KMS-11 (cell line): ENCODE data around the gene RASSF5.

ENCODE experiments used
- H2AFZ ChIP-seq: fragments of 200-600 bp; sonication (generic); 2 replicates; pipeline ENCODE4 v1.6.1; 2016; ENCODE audit warnings: antibody characterized with exemption, mixed run types, low read depth
- H3K27ac ChIP-seq: fragments of 200-600 bp; sonication (generic); 2 replicates; pipeline ENCODE4 v1.6.1; 2016; ENCODE audit warnings: mild to moderate bottlenecking, mixed run types
- H3K27me3 ChIP-seq: fragments of 200-600 bp; sonication (generic); 2 replicates; pipeline ENCODE4 v1.6.1; 2017; ENCODE audit warnings: mild to moderate bottlenecking, low read depth, mixed run types, moderate library complexity; ENCODE audit not compliant: insufficient read depth
- H3K36me3 ChIP-seq: fragments of 200-600 bp; sonication (generic); 2 replicates; pipeline ENCODE4 v1.6.1; 2017; ENCODE audit warnings: mild to moderate bottlenecking, mixed run types; ENCODE audit not compliant: insufficient read depth
- H3K4me1 ChIP-seq: fragments of 200-600 bp; sonication (generic); 2 replicates; pipeline ENCODE4 v1.6.1; 2016; ENCODE audit warnings: mild to moderate bottlenecking, low read depth, mixed run types; ENCODE audit not compliant: poor library complexity, severe bottlenecking
- H3K4me2 ChIP-seq: fragments of 200-600 bp; sonication (generic); 2 replicates; pipeline ENCODE4 v1.7.0; 2016; ENCODE audit warnings: mild to moderate bottlenecking, mixed run types
- H3K4me3 ChIP-seq: fragments of 200-600 bp; sonication (generic); IDR thresholded peaks from 2 replicates; pipeline ENCODE4 v1.6.1; 2017; ENCODE audit warnings: low read depth, low read length, mixed read lengths; ENCODE audit not compliant: insufficient read depth
- H3K79me2 ChIP-seq: fragments of 200-600 bp; sonication (generic); 2 replicates; pipeline ENCODE4 v1.6.1; 2016; ENCODE audit warnings: low read depth, mixed run types; ENCODE audit not compliant: insufficient read depth
- H3K9ac ChIP-seq: fragments of 200-600 bp; sonication (generic); 2 replicates; pipeline ENCODE4 v1.6.1; 2016; ENCODE audit warnings: mild to moderate bottlenecking, mixed run types
- H4K20me1 ChIP-seq: fragments of 200-600 bp; sonication (generic); 2 replicates; pipeline ENCODE4 v1.6.1; 2016; ENCODE audit warnings: mild to moderate bottlenecking, mixed run types; ENCODE audit not compliant: insufficient read depth
- TF ChIP-seq, protein P1 (sequence below): fragments of 200-600 bp; sonication (generic); conservative IDR thresholded peaks from 2 replicates; pipeline ENCODE4 v1.6.1; 2017; ENCODE audit warnings: low read depth, mild to moderate bottlenecking, antibody characterized with exemption, low read length, moderate library complexity, mixed read lengths

Gene RASSF5

GRCh38 chr1:206518206-206518605, 10.9 kb downstream of the RASSF5 start:
- Histone ChIP-seq H3K36me3 (no peaks in the 10 kb centered on the region), H3K4me3 (no peak overlapping the region), H3K9ac (no peak overlapping the region), H3K4me1 (no peaks in the 10 kb centered on the region), H3K79me2 (no peaks in the 10 kb centered on the region), H3K27ac (no peak overlapping the region), H3K4me2 (no peak overlapping the region), H3K27me3 (no peaks in the 10 kb centered on the region), H4K20me1 (no peaks in the 10 kb centered on the region), H2AFZ (no peak overlapping the region)
- TF ChIP-seq, protein P1, sequence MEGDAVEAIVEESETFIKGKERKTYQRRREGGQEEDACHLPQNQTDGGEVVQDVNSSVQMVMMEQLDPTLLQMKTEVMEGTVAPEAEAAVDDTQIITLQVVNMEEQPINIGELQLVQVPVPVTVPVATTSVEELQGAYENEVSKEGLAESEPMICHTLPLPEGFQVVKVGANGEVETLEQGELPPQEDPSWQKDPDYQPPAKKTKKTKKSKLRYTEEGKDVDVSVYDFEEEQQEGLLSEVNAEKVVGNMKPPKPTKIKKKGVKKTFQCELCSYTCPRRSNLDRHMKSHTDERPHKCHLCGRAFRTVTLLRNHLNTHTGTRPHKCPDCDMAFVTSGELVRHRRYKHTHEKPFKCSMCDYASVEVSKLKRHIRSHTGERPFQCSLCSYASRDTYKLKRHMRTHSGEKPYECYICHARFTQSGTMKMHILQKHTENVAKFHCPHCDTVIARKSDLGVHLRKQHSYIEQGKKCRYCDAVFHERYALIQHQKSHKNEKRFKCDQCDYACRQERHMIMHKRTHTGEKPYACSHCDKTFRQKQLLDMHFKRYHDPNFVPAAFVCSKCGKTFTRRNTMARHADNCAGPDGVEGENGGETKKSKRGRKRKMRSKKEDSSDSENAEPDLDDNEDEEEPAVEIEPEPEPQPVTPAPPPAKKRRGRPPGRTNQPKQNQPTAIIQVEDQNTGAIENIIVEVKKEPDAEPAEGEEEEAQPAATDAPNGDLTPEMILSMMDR, result no peak

- no peaks in the 10 kb centered on the region for H4K20me1 ChIP-seq
- H3K4me1 ChIP-seq, result no peaks in the 10 kb centered on the region
- H3K36me3 ChIP-seq, result no peaks in the 10 kb centered on the region
- H3K4me2 ChIP-seq, result no peak overlapping the region
- H3K79me2 ChIP-seq, result no peaks in the 10 kb centered on the region
- H2AFZ ChIP-seq, result no peak overlapping the region
- no peaks in the 10 kb centered on the region for H3K27me3 ChIP-seq
- H3K27ac ChIP-seq, result no peak overlapping the region
- H3K9ac ChIP-seq, result no peak overlapping the region
- H3K4me3 ChIP-seq, result no peak overlapping the region
- TF ChIP-seq, protein P1, result no peak
Observed at GRCh38 chr1:206518743-206519142, 11.4 kb downstream of the RASSF5 start.

DNA sequence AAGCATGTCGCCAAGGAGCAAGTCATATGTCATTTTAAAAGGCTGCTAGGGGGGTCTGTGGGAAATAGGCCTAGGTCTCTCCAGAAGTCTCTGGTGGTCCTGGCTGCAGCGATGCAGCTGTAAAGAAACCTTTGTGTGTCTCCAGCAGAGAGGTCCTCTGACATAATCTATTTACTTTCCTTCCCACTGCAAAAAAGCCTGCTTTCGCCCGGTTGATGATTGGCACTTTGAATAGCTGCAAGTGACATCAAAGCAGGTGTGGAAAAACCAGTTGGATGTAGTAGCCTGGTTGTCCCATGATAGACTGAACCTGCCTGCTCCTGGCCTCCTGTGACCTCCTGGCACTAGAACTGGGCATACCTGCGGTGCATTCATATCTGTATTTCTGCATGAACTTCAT, 13.8 kb downstream of the RASSF5 start:
- Histone ChIP-seq H3K36me3 (no peaks in the 10 kb centered on the region), H3K79me2 (no peaks in the 10 kb centered on the region), H3K27me3 (no peaks in the 10 kb centered on the region), H4K20me1 (no peaks in the 10 kb centered on the region), H3K9ac (no peak overlapping the region), H3K4me2 (no peak overlapping the region), H3K4me1 (no peaks in the 10 kb centered on the region), H2AFZ (no peak overlapping the region), H3K27ac (no peak overlapping the region), H3K4me3 (no peak overlapping the region)
- TF ChIP-seq, protein P1, result no peak

DNA sequence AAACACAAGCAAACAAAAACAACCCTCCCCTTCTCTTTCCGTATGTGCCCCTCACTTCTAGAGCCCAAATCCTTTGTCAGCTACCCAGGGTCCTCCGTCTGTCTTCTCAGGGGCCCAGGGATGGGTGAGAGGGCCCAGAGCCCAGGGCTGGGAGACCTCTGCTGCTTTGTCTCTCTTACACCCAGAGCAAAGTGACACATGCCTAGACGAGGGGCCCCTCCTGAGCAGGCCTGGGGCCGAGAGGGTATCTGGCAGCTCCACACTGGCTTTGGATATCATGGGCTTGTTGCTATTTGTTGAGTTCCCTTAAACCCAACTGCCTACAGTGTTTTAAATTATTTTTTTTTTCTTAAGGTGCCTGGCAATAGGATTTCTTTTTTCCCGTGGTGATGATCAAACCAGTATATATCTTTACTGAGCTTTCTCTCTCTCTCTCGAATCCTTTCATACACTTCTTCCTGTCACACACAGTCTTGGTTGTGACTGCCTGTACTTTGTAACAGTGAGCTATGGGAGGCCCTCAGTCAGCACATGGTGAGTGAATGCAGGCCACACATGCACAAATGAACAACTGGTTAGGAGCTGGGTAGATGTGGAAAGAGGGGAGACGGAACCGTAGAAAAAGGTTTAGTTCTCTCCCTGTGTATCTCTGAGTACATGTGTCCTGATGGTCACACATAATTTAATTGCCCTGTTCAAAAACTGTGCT, 14.5 kb downstream of the RASSF5 start:
- no peaks in the 10 kb centered on the region for H3K4me1 ChIP-seq
- H3K36me3 ChIP-seq, result no peaks in the 10 kb centered on the region
- H3K27ac ChIP-seq, result no peak overlapping the region
- H3K9ac ChIP-seq, result no peak overlapping the region
- no peaks in the 10 kb centered on the region for H4K20me1 ChIP-seq
- H2AFZ ChIP-seq, result no peak overlapping the region
- no peaks in the 10 kb centered on the region for H3K27me3 ChIP-seq
- no peak overlapping the region for H3K4me2 ChIP-seq
- H3K79me2 ChIP-seq, result no peaks in the 10 kb centered on the region
- TF ChIP-seq, protein P1, result no peak
- H3K4me3 ChIP-seq, result no peak overlapping the region
